K562 (cell line): ENCODE results near the gene SCLY. TPM values are rescaled to one million over a fixed set of nuclear protein-coding genes. Genes with fewer than 3 reads are reported as not detected.

Experiments
- CUX1 ChIP-seq: fragments of 200-800 bp; sonication (Bioruptor generic); IDR thresholded peaks from 2 replicates; pipeline ENCODE4 v1.6.1; 2016; ENCODE audit warnings: missing genetic modification characterization, missing compliant biosample characterization
- EP300 ChIP-seq: IDR thresholded peaks from 2 replicates; pipeline ENCODE4 v1.6.1; 2012; ENCODE audit warnings: low read length, improper control_type of control experiment
- TOE1 ChIP-seq, 2 experiments: fragments of 450-650 bp in 1 of 2; sonication (generic) in 1 of 2; formaldehyde crosslinking in 1 of 2; IDR thresholded peaks; 2 replicates each; pipeline versions ENCODE4 v1.7.1 to v1.8.0; 2016 to 2022; ENCODE audit warnings: borderline replicate concordance in 2 of 2, mild to moderate bottlenecking in 2 of 2, antibody characterized with exemption in 1 of 2, inconsistent platforms in 1 of 2, low read depth in 1 of 2, missing genetic modification reagents in 1 of 2, moderate library complexity in 1 of 2
- ZKSCAN8 ChIP-seq: fragments of 200-800 bp; sonication (Bioruptor generic); IDR thresholded peaks from 2 replicates; pipeline ENCODE4 v1.6.1; 2016; ENCODE audit warnings: missing genetic modification characterization, missing compliant biosample characterization
- polyA plus RNA-seq, 8 experiments: library from polyadenylated mRNA; depleted of rRNA in 4 of 8; stranded (reverse) in 5 of 8; unstranded in 3 of 8; fragments of >200 nt; fragmentation: Nextera tagmentation in 2 of 8; fragmentation: Illumina TruSeq in 1 of 8; extraction: Ambion mirVana in 2 of 8; extraction: Trizol in 1 of 8; gene quantifications; 2 replicates each; pipeline versions ENCODE4 v1.2.1 to v1.2.3, GENCODE V29; 2011 to 2014; ENCODE audit warnings: inconsistent platforms in 1 of 8, missing spikeins in 1 of 8
- total RNA-seq, 7 experiments: library from RNA; depleted of rRNA in 6 of 7; stranded (reverse); fragments of >200 nt in 6 of 7; fragmentation: Illumina TruSeq in 2 of 7; extraction: Trizol in 2 of 7; gene quantifications; 2 replicates each; pipeline versions ENCODE4 v1.2.1 to v1.2.3, GENCODE V29; 2011 to 2021; ENCODE audit warnings: low replicate concordance in 1 of 7

SCLY gene
- total and polyA plus RNA-seq, 9 of the 15 experiments (the other 6 are each of a cell fraction or from before 2014, with no cell fraction given), result 2.6 to 32.2 (median 21.1) TPM

GRCh38 chr2:238131761-238132462 lies 71.1 kb downstream of the SCLY start (continued):
- TF ChIP-seq CUX1 (CRISPR knock-in tag) (no peak), TOE1 (IDR thresholded peaks at IDR 0.05; ENCODE audit: borderline replicate concordance) (no peak), TOE1 (CRISPR knock-in tag; IDR thresholded peaks at IDR 0.05; ENCODE audit: borderline replicate concordance, low read depth) (no peak), EP300 (no peak), ZKSCAN8 (no peak)
- TF ChIP-seq, all 486 proteins: peak for 0
